Activated CD8-positive, alpha-beta memory T cell treated with anti-CD3 and anti-CD28 coated beads, Interleukin-2, amount 50 U/mL, for 1 hour (primary cell): ENCODE data around the gene ATM.
"Not testable (repeated sequence)": the region's sequence is repeated elsewhere in the genome, so short reads cannot be mapped to it uniquely, and the experiment has no call there.

ENCODE experiments used
- DNase-seq: peaks from one replicate; pipeline ENCODE4 v3.0.0-alpha.2; 2020; ENCODE audit errors: extremely low read depth

The ATM gene

DNA sequence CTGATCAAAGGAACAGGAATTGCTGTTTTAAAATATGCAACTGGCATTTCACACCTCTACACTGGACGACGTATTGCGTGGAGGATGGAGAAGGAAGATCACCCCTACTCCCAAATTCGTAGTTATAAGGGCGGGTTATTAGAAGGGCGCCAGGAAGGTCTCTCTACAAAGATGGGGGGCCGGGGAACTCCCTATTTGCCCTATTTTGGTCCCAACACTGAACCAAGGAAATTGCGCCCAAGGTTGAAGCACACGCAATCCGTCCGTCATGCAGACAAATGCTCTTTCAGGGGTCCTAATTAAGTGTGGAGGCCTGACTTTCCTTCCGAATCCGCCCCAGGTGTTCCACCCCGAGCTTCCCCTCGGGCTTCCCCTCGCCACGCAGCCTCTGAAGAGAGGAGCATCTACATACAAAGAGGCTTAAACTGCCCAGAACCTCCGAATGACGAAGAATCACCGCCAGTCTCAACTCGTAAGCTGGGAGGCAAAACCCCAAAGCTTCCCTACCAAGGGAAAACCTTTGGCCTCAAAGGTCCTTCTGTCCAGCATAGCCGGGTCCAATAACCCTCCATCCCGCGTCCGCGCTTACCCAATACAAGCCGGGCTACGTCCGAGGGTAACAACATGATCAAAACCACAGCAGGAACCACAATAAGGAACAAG lies 825 bp upstream of the ATM start:
- DNase-seq = no peak

DNA sequence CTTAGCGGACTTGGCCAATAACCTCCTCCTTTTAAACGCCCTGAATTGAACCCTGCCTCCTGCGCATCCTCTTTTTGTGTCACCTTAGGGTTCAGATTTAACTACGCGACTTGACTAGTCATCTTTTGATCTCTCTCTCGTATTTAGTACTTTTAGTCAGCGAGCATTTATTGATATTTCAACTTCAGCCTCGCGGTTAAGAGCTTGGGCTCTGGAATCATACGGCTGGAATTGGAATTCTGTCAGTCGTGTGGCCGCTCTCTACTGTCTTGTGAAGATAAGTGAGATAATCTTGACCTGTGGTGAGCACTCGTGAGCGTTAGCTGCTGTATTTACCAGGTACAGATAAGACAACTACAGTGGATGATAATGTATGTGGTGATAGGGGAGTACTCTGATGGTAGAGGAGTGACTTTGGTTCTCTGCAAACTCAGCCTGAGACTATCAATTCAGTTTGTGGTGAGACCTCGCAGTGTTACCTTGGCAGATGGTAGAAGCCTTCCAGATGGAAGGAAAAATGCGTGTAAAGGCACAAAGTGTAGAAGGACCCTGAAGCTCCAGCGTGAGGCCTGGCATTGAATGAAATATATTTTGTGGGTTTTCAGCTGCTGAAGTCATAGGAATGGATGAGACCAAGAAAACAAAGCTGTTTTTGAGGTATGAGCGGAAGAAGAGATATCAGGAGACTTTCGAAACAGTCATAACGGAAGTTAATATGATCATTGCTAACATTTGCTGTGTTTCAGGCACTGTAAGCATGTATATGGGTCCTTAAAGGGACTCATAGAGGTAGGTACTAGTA lies 682 bp downstream of the ATM start:
- DNase-seq = no peak

DNA sequence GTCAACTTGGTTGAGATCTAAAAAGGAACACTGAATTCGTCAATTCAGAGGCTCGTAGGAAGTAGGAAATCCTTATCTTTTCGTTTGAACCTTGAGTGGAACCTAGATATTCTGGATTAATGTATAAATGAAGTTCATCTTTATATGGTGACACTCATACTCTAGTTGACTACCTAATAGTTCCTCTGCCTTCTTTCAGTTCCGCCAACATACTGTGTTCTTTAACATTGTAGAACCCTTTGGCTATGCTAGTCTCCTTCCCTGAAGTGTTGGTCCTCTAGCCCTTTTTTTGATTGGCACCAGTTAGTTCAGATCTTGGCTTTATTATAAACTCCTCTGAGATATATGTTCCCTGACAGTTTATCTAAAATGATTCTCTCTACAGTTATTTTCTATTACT lies 1.5 kb downstream of the ATM start:
- no peak for DNase-seq

DNA sequence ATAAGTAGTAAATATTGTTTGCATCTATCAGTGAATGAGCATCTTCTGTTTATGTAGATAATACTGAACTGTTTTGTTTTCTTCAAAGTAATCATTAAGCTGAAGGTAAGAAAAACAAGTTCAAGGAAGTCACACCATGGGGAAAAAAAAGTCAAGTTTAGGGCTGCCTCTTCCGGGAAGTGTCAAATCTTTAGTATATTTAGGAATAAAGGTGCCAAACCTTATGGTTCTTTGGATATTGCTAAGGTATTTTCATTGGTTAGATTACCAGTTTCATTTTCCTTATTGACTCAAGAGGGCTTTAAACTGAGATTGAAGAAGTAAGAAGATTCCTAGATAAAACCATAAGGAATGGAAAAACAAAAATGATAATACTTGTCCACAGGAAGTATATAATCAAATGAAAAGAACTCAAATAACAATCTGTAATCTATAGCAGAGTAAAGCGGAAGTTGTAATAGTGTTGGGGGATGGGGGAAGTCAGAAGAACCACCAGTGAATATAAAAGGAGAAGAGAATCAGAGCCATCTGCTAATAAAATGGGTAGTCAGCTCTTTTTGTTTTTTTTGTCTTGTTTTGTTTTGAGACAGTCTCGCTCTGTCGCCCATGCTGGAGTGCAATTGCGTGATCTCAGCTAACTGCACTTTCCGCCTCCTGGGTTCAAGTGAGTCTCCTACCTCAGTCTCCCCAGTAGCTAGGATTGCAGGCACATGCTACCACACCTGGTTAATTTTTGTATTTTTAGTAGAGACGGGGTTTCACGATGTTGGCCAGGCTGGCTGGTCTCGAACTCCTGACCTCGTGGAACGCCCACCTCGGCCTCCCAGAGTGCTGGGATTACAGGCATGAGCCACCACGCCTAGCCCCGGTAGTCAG lies 2.3 kb downstream of the ATM start:
- DNase-seq = no peak

DNA sequence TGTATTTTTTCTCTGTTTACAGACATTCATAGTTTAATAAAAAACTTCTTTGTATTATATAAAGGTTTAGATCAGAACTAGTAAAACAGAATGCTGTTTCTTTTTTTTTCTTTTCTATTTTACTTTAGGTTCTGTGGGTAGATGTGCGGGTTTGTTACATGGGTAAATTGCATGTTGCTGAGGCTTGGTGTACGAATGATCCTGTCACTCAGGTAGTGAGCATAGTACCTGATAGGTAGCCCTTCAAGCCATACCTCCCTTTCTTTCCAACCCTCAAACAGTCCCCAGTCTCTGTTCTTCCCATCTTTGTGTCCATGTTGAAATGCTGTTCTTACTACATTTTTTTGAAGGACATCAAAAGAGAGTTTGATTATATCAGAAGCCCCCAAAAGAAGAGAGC lies 3.2 kb downstream of the ATM start:
- no peak for DNase-seq

DNA sequence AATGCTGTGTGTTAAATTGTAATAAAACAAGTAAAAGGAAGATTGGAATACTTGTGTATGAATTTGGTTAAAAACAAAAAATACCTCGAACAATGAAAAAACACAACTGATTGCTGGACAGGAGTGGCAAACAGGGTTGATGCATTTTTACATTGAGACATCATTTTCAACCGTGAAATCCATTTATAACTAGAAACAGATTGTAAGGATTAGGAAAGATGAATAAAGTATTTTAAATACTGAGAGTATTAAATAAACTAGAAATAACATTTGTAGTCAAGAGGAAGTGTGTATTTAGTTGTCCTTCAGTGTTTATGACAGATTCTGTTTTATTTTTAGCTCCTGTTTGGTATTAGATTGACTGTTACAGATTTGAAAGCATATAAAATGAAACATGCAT lies 5.4 kb downstream of the ATM start:
- no peak for DNase-seq

DNA sequence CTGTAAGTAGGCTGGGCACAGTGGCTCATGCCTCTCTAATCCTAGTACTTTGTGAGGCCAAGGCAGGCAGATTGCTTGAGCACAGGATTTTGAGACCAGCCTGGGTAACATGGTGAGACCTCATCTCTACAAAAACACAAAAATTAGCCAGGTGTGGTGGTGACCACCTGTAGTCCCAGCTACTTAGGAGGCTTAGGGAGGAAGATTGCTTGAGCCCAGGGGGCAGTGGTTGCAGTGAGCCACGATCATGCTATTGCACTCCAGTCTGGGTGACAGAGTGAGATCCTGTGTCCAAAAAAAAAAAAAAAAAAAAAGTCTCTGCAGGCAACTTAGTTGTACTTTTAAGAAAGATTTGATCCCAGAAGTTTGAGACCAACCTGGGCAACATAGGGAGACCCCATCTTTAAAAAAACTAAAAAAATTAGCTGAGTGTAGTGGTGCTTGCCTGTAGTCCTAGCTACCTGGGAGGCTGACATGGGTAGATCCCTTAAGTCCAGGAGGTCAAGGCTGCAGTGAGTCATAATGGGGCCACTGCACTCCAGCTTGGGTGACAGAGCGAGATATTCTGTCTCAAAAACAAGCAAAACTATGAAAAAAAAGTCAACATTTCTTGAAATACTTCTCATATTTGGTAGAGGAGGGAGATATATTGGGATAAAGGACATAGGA lies 10.5 kb downstream of the ATM start:
- no peak for DNase-seq

DNA sequence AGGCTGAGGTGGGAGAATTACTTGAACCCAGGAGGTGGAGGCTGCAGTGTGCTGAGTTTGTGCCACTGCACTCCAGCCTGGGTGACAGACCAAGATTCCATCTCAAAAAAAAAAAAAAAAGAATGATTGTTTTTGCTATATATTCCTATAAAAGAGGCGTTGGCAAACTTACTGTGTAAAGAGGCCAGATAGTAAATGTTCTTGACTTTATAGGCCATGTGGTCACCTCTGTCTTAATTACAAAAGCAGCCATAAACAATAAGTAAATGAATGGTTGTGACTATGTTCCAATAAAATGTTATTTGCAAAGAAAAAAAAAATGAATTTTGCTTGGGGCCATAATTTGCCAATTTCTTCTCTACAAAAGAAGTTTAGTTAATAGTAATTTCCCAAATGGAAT lies 12.3 kb downstream of the ATM start:
- DNase-seq = no peak

DNA sequence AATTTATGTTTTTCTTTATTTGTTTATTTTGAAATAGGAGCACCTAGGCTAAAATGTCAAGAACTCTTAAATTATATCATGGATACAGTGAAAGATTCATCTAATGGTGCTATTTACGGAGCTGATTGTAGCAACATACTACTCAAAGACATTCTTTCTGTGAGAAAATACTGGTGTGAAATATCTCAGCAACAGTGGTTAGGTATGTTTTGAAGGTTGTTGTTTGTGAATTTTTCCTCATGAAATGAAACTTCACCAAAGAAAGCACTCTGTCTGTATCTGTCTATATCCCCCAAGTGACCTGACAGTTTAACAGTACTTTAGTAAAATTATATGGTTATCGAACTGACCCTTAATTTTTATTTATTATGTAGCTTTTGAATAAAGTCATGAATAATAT lies 12.8 kb downstream of the ATM start:
- no peak for DNase-seq

DNA sequence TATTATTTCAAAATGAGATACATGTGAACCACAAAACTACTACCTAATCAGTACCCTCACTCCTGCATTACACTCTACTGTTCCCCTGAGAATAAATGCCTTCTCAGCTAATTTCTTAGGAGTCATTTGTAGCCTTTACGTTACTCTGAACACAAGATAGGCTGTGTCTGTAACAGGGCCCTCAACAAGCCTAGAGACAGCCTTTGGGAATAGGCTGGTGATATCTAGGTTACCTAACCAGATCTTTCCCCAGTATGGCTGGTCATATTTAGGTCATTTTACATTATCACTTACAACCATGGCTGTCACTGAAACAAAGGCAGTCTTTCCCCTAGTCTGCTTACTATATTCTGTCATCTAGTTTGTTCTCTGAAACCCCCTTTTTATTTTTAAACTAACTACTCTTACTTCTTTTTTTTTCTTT lies 14.2 kb downstream of the ATM start:
- DNase-seq = no peak

DNA sequence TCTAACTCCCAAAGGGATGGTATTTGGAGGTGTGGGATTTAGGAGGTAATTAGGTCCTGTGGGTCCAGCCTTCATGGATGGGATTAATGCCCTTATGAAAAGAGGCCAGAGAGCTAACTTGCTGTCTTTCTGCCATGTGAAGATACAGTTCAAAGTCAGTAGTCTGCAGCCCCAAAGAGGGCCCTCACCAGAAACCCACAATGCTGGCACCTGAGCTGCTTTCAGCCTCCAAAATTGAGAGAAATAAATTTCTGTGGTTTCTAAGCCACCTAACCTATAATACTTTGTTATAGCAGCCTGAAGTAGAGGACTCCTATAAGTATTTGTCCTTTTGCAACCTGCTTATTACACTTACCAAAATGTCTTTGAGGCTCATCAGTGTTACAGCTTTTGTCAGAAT lies 16.2 kb downstream of the ATM start:
- DNase-seq = no peak

DNA sequence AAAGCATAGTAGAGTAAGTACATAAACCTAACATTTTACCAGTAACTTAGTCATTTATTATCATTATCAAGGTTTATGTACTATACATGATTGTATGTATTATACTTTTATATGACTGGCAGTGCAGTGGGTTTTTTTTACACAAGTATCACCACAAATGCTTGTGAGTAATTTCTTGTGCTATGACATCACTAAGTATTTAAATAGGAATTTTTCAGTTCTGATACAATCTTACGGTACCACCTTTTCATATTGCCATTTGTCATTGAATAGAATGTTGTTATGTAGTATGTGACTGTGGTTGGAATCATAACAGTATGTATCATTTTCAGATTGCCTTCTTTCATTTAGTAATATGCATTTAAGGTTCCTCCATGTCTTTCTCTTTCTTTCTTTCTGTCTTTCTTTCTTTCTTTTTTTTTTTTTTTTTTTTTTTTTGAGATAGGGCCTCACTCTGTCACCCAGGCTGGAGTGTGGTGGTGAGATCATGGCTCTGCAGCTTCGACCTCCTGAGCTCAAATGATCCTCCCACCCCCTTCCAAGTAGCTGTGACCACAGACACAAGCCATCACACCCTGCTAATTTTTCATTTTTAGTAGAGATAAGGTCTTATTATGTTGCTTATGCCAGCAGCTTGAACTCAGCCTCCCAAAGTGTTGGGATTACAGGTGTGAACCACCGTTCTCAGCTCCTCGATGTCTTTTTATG lies 18.6 kb downstream of the ATM start:
- no peak for DNase-seq

DNA sequence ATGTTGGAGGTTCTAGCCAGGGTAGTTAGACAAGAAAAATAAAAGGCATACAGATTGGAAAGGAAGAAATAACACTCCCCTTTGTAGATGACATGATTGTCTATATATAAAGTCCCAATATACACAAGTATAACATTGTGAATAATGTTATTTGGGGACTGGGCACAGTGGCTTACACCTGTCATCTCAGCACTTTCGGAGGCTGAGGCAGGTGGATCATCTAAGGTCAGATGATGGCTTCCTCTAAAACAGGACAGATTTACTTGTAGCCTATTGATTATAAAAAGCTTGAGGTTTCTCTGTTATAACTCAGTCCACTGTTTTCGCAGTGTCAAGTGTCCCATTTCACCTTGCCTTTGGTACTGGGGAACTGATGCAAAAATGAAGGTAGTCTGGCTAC lies 19.6 kb downstream of the ATM start:
- DNase-seq = no peak

DNA sequence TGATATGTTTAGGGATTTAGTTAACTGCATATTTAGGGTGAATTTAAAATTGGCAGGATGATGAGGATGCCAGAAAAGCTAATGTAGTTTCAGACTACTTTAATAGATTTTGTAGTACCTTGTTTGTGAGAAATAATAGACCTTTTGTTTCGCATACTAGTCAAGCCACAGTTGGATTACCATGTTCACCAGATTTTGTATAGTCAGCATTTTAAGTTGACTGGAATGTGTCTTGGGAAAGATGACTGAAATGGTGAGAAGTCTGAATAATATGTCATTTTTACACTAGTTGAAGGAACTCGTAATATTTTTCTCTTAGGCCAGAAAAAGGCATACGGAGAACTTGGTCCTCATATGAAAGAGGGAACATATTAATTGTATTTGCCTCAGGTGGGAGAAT lies 23.4 kb downstream of the ATM start:
- DNase-seq = no peak

DNA sequence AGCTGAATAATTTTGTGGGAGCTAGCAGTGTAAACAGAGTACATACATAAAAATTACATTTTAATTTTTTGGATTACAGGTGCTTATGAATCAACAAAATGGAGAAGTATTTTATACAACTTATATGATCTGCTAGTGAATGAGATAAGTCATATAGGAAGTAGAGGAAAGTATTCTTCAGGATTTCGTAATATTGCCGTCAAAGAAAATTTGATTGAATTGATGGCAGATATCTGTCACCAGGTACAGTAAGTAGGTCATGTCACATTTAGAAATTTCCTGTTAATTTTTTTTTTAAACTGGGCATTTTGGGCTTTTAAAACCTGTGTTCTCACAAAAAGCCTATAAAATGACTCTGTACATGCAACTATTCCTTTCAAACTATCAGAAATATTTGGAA lies 24.0 kb downstream of the ATM start:
- DNase-seq = no peak

DNA sequence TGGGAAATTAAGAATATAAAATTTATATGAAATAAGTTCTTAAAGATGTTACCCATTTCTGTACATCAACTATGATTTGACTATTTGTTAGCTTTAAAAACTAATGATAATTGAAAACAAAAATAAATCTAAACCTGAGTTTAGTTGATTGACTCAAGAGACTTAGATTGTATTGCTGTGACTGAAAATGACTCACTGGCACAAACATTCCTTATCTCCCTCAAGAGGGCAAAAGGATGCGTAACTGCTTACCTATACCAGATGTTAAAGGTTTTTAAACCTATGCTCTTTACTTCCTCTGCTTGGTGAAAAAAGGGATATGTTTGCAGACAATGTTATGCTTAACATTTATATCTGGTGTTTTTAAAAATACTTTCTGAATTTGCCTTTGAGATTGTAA lies 30.3 kb downstream of the ATM start:
- DNase-seq = no peak

DNA sequence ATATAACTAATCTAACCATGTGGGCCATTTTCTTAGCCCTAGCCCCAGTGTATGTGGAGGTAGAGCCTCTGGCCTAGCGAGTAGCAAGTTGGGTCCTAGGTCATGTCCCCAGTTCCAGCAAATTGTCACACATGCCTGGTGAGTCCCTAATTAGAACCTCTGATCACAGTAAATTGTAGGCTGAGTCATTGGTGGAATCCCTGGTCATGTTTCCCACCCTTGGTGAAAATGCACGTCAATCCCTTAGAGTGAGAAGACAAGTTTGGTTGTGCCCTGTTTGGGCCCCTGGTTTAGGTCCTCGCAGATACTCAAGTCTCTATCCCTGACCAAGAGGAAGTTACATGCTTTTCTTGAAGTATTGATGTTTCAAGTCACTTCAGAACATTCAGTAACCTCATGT lies 46.7 kb downstream of the ATM start:
- no peak for DNase-seq

DNA sequence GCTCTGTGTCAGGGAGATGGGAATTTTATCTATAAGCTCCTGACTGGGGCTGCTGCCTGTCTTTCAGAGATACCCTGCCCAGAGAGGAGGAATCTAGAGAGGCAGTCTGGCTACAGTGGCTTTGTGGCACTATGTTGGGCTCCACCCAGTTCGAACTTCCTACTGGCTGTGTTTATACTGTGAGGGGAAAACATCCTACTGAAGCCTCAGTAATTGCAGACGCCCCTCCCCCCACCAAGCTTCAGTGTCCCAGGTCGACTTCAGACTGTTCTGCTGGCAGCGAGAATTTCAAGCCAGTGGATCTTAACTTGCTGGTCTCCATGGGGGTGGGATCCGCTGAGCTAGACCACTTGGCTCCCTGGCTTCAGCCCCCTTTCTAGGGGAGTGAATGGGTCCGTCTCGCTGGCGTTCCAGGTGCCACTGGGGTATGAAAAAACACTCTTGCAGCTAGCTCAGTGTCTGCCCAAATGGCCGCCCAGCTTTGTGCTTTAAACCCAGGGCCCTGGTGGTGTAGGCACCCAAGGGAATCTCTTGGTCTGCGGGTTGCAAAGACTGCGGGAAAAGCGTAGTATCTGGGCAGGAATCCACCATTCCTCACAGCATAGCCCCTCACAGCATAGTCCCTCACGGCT lies 54.2 kb downstream of the ATM start:
- not testable (repeated sequence) for DNase-seq

DNA sequence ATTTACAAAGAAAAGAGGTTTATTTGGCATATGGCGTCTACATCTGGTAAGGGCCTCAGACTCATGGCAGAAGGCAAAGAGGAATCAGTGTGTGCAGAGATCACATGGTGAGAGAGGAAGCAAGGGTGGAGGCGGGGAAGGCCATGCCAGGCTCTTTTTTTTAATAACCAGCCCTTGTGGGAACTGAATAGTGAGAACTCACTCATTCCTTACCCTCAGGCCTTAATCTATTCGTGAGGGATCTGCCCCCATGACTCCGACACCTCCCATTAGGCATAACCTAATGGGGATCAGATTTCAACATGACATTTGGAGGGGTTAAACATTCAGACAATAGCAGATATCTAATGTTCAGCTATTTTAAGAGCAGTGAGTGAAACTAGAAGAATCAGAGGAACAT lies 55.7 kb downstream of the ATM start:
- no peak for DNase-seq

DNA sequence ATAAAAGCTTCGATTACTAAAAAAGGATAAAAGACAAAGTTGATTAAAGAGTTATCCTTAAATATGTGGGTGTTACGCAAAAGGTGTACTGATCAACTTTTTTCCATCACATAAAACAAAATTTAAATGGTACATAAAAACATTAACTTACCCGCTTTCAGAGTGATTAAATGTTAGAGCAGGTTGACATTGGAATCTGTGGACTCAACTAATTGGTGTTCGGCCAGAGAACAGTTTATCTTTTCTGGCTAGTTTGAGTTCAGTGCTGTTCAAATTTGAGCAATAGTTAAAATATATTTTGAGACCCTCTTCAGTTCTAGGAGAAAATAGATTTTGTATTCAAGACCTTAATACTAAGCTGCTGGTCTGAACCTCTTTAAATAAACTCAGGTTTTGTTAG lies 56.1 kb downstream of the ATM start:
- DNase-seq = no peak

DNA sequence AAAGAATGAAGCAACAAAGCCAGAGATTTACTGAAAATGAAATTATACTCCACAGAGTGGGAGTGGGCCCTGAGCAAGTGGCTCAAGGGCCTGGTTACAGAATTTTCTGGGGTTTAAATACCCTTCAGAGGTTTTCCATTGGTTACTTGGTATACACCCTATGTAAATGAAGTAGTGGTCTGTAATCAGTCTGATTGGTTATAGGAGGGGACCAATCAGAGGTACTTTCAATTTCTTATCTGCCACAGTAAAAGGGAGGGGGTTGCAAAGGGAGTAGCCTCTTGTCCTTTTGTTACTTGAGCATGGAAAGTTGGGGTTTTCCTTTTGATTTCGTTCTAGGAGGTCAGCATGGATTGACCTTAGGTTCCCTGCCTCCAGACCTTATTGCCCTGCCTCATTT lies 63.5 kb downstream of the ATM start:
- DNase-seq = no peak
